Activated T-cell treated with anti-CD3 and anti-CD28 coated beads for 4 hours (primary cell): ENCODE results near the gene CAMK2A.

Experiments
- DNase-seq: peaks from one replicate; pipeline ENCODE4 v3.0.0-alpha.2; 2020

Gene CAMK2A

GRCh38 chr5:150289551-150290390 is at the start of gene CAMK2A:
Gene CAMK2A (minus strand): TSS chr5:150289773. CDS start chr5:150289625, 148 bp downstream.
- DNase-seq = no peak

GRCh38 chr5:150339165-150339564 is 49.6 kb upstream of the CAMK2A start:
- no peak for DNase-seq

- no peak for DNase-seq
Observed at GRCh38 chr5:150338546-150338945, 49.0 kb upstream of the CAMK2A start.

GRCh38 chr5:150335778-150336177 is 46.2 kb upstream of the CAMK2A start:
- no peak for DNase-seq

- no peak for DNase-seq
Observed at GRCh38 chr5:150333400-150333799, 43.8 kb upstream of the CAMK2A start.

- no peak for DNase-seq
Observed at GRCh38 chr5:150329881-150330876, 40.6 kb upstream of the CAMK2A start.

- DNase-seq = no peak
Observed at GRCh38 chr5:150329038-150329437, 39.5 kb upstream of the CAMK2A start.

GRCh38 chr5:150328515-150328914 is 38.9 kb upstream of the CAMK2A start:
- no peak for DNase-seq

GRCh38 chr5:150327139-150327538 is 37.6 kb upstream of the CAMK2A start:
- DNase-seq = no peak

GRCh38 chr5:150326707-150327106 is 37.1 kb upstream of the CAMK2A start:
- DNase-seq = no peak

- no peak for DNase-seq
Observed at GRCh38 chr5:150325426-150325825, 35.9 kb upstream of the CAMK2A start.

GRCh38 chr5:150323819-150324218 is 34.2 kb upstream of the CAMK2A start:
- no peak for DNase-seq

GRCh38 chr5:150323092-150323491 is 33.5 kb upstream of the CAMK2A start:
- no peak for DNase-seq

GRCh38 chr5:150322202-150322601 is 32.6 kb upstream of the CAMK2A start:
- no peak for DNase-seq

GRCh38 chr5:150321784-150322183 is 32.2 kb upstream of the CAMK2A start:
- no peak for DNase-seq

- DNase-seq = no peak
Observed at GRCh38 chr5:150321211-150321610, 31.6 kb upstream of the CAMK2A start.

- DNase-seq = no peak
Observed at GRCh38 chr5:150320044-150320613, 30.6 kb upstream of the CAMK2A start.

- no peak for DNase-seq
Observed at GRCh38 chr5:150319484-150319790, 29.9 kb upstream of the CAMK2A start.

GRCh38 chr5:150318613-150319483 is 29.3 kb upstream of the CAMK2A start:
- DNase-seq = no peak

- DNase-seq = no peak
Observed at GRCh38 chr5:150317048-150318003, 27.8 kb upstream of the CAMK2A start.

- no peak for DNase-seq
Observed at GRCh38 chr5:150316320-150316719, 26.7 kb upstream of the CAMK2A start.
